ENCODE measurements around the gene PTPRR.

GRCh38 chr12:70644861-70645260 lies 275.7 kb downstream of the PTPRR start:
- no peak for TF ChIP-seq BACH2 (CRISPR knock-in tag; IDR thresholded peaks at IDR 0.05; ENCODE audit: borderline replicate concordance)
- TF ChIP-seq, protein P1, sequence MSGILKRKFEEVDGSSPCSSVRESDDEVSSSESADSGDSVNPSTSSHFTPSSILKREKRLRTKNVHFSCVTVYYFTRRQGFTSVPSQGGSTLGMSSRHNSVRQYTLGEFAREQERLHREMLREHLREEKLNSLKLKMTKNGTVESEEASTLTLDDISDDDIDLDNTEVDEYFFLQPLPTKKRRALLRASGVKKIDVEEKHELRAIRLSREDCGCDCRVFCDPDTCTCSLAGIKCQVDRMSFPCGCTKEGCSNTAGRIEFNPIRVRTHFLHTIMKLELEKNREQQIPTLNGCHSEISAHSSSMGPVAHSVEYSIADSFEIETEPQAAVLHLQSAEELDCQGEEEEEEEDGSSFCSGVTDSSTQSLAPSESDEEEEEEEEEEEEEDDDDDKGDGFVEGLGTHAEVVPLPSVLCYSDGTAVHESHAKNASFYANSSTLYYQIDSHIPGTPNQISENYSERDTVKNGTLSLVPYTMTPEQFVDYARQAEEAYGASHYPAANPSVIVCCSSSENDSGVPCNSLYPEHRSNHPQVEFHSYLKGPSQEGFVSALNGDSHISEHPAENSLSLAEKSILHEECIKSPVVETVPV (CRISPR knock-in tag; IDR thresholded peaks at IDR 0.05) = no peak
- no peak for TF ChIP-seq SNAI2 (CRISPR knock-in tag; IDR thresholded peaks at IDR 0.05)
- TF ChIP-seq ZNF70 (CRISPR knock-in tag; IDR thresholded peaks at IDR 0.05) = no peak
- TF ChIP-seq RARB (CRISPR knock-in tag; IDR thresholded peaks at IDR 0.05) = no peak
- no peak for TF ChIP-seq PPARA (CRISPR knock-in tag; IDR thresholded peaks at IDR 0.05; ENCODE audit: borderline replicate concordance)
- TF ChIP-seq, protein P2, sequence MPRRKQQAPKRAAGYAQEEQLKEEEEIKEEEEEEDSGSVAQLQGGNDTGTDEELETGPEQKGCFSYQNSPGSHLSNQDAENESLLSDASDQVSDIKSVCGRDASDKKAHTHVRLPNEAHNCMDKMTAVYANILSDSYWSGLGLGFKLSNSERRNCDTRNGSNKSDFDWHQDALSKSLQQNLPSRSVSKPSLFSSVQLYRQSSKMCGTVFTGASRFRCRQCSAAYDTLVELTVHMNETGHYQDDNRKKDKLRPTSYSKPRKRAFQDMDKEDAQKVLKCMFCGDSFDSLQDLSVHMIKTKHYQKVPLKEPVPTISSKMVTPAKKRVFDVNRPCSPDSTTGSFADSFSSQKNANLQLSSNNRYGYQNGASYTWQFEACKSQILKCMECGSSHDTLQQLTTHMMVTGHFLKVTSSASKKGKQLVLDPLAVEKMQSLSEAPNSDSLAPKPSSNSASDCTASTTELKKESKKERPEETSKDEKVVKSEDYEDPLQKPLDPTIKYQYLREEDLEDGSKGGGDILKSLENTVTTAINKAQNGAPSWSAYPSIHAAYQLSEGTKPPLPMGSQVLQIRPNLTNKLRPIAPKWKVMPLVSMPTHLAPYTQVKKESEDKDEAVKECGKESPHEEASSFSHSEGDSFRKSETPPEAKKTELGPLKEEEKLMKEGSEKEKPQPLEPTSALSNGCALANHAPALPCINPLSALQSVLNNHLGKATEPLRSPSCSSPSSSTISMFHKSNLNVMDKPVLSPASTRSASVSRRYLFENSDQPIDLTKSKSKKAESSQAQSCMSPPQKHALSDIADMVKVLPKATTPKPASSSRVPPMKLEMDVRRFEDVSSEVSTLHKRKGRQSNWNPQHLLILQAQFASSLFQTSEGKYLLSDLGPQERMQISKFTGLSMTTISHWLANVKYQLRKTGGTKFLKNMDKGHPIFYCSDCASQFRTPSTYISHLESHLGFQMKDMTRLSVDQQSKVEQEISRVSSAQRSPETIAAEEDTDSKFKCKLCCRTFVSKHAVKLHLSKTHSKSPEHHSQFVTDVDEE (CRISPR knock-in tag; IDR thresholded peaks at IDR 0.05) = no peak
- no peak for TF ChIP-seq PATZ1 (CRISPR knock-in tag; IDR thresholded peaks at IDR 0.05; ENCODE audit: borderline replicate concordance)
- no peak for TF ChIP-seq ZFP30 (CRISPR knock-in tag; IDR thresholded peaks at IDR 0.05)
- TF ChIP-seq, protein P3, sequence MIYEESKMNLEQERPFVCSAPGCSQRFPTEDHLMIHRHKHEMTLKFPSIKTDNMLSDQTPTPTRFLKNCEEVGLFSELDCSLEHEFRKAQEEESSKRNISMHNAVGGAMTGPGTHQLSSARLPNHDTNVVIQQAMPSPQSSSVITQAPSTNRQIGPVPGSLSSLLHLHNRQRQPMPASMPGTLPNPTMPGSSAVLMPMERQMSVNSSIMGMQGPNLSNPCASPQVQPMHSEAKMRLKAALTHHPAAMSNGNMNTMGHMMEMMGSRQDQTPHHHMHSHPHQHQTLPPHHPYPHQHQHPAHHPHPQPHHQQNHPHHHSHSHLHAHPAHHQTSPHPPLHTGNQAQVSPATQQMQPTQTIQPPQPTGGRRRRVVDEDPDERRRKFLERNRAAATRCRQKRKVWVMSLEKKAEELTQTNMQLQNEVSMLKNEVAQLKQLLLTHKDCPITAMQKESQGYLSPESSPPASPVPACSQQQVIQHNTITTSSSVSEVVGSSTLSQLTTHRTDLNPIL (CRISPR knock-in tag; IDR thresholded peaks at IDR 0.05; ENCODE audit: low read depth) = no peak
- no peak for TF ChIP-seq TOX (CRISPR knock-in tag; IDR thresholded peaks at IDR 0.05; ENCODE audit: borderline replicate concordance)
- TF ChIP-seq ZFP3 (CRISPR knock-in tag; IDR thresholded peaks at IDR 0.05) = no peak

All from SK-N-SH treated with all-trans-retinoic acid at 6 μM for 48 hours (cell line).